Frontal cortex (tissue), 4 donors: ENCODE data around the gene APOH. TPM values are rescaled to one million over a fixed set of nuclear protein-coding genes. Genes with fewer than 3 reads are reported as not detected.
"Not testable (repeated sequence)": the region's sequence is repeated elsewhere in the genome, so short reads cannot be mapped to it uniquely, and the experiment has no call there.

Experiments used
- DNase-seq, 2 donors: peaks; one replicate each; pipeline ENCODE4 v3.0.0; 2012; ENCODE audit warnings: low spot score in 2 of 2
- FAIRE-seq: peaks from 2 replicates; lab custom pipeline; 2012; peaks lifted over from hg19 to GRCh38; lab: Jason Lieb, UNC
- total RNA-seq: library from RNA; depleted of rRNA; stranded (reverse); fragments of >200 nt; gene quantifications from one replicate; pipeline ENCODE4 v1.2.3, GENCODE V29; 2014
- donor health status: control.
- donor health status: control.
- donor health status: control.

Gene APOH, protein sequence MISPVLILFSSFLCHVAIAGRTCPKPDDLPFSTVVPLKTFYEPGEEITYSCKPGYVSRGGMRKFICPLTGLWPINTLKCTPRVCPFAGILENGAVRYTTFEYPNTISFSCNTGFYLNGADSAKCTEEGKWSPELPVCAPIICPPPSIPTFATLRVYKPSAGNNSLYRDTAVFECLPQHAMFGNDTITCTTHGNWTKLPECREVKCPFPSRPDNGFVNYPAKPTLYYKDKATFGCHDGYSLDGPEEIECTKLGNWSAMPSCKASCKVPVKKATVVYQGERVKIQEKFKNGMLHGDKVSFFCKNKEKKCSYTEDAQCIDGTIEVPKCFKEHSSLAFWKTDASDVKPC
- total RNA-seq = not detected

DNA sequence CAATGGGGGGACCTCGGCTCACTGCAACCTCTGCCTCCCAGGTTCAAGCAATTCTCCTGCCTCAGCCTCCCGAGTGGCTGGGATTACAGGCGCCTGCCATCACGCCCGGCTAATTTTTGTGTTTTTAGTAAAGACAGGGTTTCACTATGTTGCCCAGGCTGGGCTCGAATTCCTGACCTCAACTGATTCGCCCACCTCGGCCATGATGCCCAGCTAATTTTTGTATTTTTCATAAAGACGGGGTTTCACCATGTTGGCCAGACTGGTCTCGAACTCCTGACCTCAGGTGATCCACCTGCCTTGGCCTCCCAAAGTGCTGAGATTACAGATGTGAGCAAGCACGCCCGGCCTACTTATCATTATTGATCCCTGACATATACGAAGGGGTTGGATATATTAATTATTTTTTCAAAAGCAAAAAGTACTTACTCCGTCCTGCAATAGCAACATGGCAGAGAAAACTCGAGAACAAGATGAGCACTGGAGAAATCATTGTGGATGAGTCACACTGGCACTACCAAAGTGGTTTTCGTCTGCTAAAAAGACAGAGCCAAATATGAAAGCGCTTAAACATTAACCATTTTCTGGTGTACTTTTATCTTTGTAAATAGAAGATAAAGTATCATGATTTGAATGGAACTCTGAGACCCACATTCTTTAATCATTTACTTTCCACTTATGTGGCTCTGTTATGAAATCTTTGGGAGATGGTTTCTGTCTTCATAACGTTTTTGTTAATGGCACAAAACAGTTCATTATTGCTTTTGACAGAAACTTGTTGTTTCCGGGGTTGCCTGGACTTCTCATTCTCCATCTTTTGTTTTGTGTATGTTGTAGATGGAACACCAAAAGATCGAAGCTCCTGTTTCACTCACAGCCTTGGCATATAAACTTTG, at the start of gene APOH:
Gene APOH, minus strand, starts transcription at position 529 of the 896 bp plus-strand sequence. Its CDS starts 36 bp downstream, at position 493.
- no peak for FAIRE-seq
- no peak for DNase-seq

DNA sequence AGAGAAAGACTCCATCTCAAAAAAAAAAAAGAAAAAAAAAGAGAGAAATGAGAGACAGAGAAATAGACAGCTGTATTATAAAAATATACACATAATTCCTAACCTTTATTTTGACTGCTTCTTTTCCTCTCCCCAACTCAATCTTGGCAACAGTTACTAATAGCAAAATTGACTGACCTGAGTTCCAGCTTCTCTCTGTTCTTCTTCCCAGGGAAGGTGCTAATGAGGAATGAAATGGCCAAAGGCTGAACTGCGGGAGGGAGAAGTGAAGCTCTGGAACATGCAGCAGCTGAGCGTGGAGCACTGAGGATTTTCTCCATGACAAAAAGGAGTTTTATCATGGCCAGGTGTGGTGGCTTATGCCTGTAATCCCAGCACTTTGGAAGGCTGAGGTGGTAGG, 48.0 kb upstream of the APOH start:
- DNase-seq = no peak
- no peak for FAIRE-seq

DNA sequence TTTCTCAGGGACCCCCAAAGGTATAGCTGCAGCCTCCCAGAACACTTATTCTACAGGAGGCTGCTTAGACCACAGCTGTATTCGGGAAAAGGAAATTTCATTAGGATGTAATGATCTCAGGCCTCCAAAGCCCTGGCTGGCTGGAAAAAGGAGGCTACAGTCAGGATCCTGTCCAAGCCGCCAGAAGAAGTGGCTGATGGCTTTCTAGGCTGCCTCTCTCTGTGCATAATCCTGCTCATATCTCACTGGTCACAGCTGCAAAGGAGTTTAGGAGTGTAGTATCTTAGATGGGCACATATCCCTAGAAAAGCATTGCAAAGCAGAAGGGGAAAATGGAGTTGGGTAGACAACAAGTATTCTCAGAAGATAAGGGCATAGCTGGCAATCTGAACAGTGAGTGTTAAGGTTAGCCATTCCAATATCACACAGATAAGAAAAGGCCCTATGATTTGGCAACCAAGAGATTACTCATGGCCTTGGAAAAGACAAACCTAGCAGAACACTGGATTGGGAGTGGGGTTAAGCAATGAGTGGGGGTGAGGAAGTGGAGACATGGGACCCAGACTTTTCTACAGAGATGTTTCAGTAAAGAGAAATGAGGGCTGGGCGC, 47.2 kb upstream of the APOH start:
- FAIRE-seq (no peak), DNase-seq (no peak)

GRCh38 chr17:66275651-66276050, 46.4 kb upstream of the APOH start:
- DNase-seq = no peak
- FAIRE-seq = no peak

GRCh38 chr17:66273586-66273848, 44.3 kb upstream of the APOH start:
- DNase-seq (no peak), FAIRE-seq (no peak)

DNA sequence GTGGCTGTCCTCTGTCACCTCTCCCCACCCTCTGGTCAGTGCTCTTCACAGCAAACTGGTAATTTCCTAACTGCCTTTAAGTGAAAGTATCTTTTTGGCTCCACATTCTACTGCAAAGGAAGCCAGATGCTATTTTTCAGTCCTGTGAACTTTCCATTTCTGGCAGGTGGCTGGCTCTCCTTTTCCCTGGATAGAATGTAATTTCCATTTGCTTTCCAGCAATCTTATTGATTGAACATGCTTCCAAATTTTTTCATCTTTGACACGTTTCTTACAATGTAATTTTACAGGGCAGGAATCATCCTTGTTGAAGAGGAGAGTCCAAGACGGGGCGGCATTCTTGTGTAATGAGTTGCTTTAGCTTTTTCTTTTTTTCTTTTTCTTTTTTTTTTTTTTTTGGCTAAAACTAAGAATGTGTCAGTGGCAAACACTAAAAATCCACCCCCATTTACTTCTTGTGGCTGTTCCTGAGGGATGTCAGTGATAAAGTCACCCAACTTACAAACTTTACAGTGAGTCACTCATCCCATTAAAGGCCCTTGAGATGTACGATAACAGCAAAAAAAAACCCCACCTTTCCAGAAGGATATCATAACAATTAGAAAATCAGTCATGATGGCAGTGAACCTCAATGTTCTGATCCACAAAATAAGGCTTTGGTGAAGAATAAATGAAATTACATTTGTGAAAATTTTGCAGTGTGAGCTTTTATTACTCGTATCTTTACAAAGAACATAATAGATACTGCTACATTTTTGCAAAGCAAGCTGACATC, 43.8 kb upstream of the APOH start:
- DNase-seq = no peak
- FAIRE-seq = no peak

DNA sequence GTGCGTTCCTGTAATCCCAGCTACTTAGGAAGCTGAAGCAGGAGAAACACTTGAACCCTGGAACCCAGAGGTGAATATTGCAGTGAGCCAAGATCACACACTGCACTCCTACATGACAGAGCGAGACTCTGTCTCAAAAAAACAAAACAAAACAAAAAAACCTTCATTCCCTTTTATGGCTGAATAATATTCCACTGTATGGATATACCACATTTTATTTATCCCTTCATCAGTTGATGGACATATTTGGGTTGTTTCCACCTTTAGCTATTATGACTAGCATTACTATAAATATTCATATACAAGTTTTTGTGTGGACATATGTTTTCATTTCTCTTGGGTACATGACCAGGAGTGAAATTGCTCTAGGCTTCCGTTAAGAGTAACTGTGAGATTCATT, 42.3 kb upstream of the APOH start:
- no peak for DNase-seq
- FAIRE-seq = no peak

DNA sequence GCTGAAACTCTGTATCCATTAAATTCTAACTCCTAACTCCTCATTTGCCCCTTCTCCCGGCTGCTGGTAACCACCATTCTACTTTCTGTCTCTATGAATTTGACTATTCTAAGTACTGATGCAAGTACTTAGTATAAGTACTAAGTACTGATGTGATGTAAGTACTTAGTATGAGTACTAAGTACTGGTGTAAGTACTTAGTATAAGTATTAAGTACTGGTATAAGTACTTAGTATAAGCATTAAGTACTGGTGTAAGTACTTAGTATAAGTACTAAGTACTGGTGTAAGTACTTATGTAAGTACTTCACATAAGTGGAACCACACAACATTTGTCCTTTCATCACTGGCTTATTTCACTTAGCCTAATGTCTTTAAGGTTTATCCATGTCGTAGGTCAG, 40.9 kb upstream of the APOH start:
- no peak for FAIRE-seq

DNA sequence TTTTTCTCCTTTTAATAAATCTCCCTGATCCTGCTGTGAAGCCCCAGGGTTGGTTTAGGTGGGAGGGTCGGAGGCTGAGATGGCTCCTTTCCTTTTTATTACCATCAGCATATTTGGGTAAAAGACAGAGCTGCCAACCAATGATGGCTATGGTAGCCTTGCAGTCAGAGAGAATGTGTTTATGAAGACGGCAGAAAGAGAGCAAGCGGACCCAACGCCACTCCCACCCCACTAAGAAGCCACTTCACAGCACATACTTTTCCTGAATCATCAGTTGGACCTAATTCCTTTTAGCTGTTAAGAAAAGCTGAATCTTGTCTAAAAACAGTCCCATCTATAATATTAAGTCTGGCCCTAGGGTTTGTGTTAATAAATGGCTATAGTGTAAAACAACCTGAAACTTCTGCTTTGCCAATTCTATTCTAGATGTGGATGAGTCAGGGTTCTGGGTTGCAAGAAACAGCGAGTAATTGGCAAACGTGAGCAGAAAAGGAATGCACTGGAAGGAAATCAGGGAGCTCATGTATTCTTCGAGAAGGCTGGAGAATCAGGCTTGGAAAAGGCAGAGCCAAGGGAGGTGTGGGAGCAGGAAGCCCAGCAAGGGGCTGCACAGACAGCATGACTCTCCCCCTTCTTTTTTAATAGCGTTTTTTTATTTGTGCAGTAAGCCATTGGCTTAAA, 39.2 kb upstream of the APOH start:
- FAIRE-seq (no peak), DNase-seq (no peak)

More for the DNA sequence above, 40.9 kb upstream of the APOH start:
- no peak for DNase-seq

GRCh38 chr17:66264696-66265095, 35.5 kb upstream of the APOH start:
- FAIRE-seq (no peak), DNase-seq (no peak)

DNA sequence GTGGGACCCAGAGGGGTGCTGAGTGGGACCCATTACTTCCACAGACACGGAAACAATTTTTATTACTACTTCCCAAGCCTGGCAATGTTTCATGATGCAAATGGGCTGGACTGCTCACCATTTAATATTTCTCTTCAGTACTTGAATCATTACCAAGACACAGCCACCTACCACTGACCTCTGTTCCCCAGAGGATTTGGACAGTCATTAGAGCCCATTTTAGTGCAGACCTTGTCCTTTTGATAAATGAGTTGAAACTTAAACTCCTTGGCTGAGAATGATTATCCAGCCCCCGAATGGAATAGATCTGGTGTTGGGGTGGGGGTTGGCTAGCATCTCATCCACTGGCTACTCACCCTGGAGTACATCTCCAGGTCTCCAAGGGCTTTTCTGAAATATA, 33.6 kb upstream of the APOH start:
- FAIRE-seq = no peak

GRCh38 chr17:66260688-66261087, 31.5 kb upstream of the APOH start:
- DNase-seq (no peak), FAIRE-seq (no peak)

More for the DNA sequence above, 33.6 kb upstream of the APOH start:
- no peak for DNase-seq

DNA sequence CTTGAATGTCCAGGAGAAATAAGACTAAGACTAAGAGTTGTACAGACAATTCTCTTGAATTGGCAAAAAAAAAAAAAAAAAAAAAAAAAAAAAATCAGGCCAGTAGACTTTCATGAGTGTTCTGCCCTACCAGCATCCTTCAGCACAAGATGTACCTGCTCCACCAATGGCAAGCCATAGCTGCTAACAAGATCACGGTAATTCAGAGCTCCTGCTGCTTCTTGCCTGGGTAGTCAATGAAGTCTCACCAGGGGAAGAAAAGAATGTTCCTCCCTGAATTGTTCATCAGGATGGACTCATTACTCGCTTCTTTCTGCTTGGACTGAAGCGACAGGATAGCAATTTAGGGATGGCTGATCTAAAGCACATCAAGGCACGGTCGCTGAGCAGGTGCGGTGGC, 31.1 kb upstream of the APOH start:
- no peak for FAIRE-seq
- no peak for DNase-seq

DNA sequence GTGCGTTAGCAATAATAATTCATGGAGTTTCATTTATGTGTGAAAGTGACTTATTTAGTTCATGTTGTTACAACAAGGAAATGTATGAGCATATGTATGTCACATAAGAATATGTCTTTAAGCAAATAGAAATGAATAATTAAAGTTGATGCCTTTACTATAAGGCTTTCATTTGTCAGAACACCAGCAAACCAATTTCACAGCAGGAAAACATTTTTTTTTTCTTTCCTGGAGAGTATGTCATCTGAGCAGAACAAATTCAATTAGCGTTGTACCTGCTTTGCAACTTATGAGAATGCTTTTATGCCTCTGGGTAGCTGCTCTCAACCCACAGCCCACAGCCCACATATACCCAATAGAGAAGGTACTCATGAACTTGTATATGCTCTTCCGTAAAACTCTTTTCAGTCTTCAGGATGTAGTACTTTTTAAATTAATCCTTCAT, 26.3 kb upstream of the APOH start:
- FAIRE-seq = no peak
- no peak for DNase-seq

DNA sequence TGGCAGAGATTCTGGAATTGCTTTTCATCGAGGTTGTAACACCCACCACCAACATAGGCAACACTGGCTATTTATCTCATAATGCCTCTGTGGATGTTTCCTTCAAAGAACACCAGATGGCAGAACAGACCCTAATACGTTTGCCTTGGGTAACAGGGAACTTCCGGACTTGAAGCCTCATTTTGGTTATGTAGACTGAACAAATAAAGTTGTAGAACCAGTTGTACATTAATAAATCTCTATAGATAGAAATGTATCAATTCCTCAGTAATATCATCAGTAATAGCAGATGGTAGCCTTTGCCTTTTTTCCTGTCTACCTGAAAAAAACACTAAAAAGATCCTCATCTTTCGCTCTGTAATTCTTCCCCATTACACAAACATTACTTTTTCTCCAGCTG, 25.9 kb upstream of the APOH start:
- FAIRE-seq (peak; percentile 90), DNase-seq (peak; percentile 37 to 47)

DNA sequence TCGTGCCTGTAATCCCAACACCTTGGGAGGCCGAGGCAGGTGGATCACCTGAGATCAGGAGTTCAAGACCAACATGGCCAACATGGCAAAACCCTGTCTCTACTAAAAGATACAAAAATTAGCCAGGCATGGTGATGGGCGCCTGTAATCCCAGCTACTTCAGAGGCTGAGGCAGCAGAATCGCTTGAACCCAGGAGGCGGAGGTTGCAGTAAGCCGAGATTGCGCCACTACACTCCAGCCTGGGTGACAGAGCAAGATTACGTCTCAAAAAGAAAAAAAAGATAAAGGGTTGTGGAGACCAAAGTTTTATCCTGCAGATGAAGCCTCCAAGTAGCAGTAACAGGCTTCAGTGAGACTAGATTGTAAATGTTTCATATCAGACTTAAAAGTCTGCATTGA, 24.2 kb upstream of the APOH start:
- FAIRE-seq = not testable (repeated sequence)

DNA sequence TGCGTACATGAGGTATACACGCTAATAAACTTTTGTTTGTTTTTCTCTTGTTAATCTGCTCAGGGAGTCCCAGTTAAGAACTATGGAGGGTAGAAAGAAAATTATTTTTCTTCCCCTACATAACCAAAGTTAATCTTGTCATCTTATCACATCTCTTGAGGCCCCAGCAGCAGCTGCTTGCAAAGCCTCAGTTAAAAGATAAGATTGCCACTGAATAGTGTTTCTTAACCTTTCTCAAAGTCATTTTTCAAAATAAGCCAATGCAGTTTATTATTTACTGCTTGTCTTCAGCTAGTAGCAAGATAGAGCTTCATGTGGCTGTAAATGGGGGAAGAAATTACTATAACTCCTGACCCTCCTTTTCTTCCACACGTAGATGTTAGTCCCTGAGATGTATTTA, 21.5 kb upstream of the APOH start:
- DNase-seq = no peak
- no peak for FAIRE-seq

More for the DNA sequence above, 24.2 kb upstream of the APOH start:
- not testable (repeated sequence) for DNase-seq

GRCh38 chr17:66248285-66248684, 19.1 kb upstream of the APOH start:
- DNase-seq = no peak
- FAIRE-seq = no peak

GRCh38 chr17:66241839-66242238, 12.6 kb upstream of the APOH start:
- FAIRE-seq (no peak), DNase-seq (no peak)

GRCh38 chr17:66240630-66241029, 11.4 kb upstream of the APOH start:
- DNase-seq (no peak), FAIRE-seq (no peak)
